Right kidney (tissue), 1 donor: Measurements from ENCODE around the gene PGP.

ENCODE experiments used
- DNase-seq: peaks from one replicate; pipeline ENCODE4 v3.0.0-alpha.2; 2016

The PGP gene

DNA sequence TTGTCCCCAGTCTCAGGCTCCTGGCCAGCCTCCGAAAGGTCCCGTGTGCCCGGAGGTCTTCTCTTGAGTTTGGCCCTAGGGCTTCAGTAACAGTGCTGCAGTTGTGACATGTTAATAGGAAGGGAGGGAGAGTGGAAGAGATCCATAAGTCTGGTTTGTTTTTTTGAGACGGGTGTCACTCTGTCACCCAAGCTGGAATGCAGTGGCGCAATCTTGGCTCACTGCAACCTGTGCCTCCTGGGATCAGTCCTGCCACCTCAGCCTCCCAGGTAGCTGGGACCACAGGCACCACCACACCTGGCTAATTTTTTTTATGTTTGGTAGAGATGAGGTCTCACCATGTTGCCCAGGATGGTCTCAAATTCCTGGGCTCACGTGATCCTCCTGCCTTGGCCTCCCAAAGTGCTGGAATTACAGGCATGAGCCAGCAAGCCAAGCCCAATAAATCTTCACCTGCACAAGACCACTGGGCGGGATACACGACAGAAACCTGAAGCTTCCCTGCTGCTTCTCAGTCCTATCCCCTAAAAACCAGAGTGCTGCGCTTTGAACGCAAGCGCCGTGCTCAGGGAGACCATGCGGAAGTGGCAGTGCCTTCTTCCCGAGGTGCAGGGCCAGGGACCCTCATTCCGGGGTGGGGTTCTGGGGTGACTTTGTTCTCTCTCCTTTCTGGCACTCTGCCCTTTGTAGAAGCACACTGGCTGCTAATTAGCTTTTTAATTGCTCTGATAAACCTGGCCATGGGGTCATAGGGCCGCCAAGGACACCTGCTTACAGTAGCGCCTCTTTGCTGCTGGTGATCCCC lies 48.2 kb downstream of the PGP start:
- no peak for DNase-seq

DNA sequence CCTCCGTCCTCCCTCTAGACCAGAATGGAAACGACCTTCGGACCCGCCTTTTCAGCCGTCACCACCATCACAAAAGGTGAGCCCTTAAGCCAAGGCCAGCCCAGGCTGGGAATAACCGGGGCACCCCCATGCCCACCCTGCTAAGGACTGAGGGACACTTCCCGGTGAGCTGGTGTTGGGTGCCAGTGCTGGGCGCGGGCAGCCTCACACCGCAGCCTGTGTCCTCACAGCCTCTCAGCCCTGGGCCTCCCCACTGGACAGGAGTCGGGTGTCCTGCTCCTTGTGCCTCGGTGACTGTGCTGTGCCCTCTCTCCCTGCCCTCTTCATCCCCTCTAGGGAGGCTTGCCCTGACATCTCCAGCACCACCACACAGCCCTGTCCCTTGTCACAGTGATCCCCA lies 48.8 kb downstream of the PGP start:
- no peak for DNase-seq

DNA sequence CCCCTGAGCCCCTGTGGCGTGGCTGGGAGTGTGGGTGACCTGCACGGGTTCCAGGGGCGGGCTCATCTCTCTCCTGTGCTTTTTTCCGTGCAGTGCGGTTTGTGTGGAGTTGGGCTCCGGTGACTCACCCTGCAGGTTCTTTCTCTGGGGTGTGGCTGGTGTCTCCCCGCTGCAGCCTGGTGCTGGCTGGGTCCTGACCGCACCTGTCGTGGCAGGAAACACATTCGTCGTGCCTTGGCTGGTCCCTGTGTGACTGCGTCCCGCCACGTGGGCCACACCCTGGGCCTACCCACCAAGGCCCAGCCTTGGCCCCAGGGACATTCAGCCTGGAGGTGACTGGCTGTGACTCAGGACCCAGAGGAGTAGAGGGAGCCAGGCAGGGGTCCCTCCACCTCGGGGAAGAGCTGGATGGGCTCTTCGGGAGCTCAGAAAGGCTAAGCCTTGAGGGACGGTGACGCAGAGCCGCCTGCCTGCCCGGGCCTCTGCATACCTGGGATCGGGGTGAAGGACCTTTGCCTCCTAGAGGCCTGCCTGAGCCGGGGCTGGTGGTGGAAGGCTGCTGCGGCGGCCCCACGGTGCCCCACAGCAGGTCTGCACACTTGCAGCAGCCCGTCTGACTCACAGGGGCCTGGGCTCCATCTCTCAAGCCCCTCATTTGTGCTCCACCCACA lies 51.3 kb downstream of the PGP start:
- no peak for DNase-seq

- no peak for DNase-seq
Observed at GRCh38 chr16:2162676-2163118, 51.9 kb downstream of the PGP start.

DNA sequence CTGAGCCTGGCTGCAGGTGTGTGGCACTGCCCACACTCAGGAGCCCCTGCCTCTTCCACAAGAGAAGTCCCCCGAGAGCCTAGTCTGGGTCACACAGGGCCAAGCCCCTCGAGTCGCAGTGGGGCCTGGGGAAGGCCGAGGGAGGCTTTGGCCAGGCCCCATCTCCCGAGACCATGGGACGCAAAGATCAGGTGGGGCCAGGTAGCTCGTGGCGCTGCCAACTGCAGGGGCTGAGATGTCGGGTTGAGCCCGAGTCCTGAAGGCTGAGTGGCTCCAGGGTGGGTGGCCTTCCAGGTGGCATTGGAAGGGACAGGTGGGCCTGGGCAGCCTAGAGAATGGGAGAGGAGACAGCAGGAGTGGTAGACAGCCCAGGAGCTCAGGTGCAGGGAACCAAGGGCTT lies 52.7 kb downstream of the PGP start:
- DNase-seq, result no peak
